Prostate gland (tissue), 2 donors: ENCODE data around the gene TMTC3.

Source experiments
- CTCF ChIP-seq, 4 experiments: fragments of 200-600 bp in 2 of 4; fragments of 450-650 bp in 2 of 4; sonication (generic) in 2 of 4; IDR thresholded peaks; 1 replicate in 3 of 4; 2 replicates in 1 of 4; pipeline ENCODE4 v1.5.1; 2016 to 2019; ENCODE audit warnings: antibody characterized with exemption in 4 of 4, mild to moderate bottlenecking in 2 of 4, moderate library complexity in 2 of 4
- POLR2A ChIP-seq: fragments of 450-650 bp; IDR thresholded peaks from one replicate; pipeline ENCODE4 v1.6.1; 2016; ENCODE audit warnings: antibody characterized with exemption, mild to moderate bottlenecking
- POLR2AphosphoS5 ChIP-seq: sonication (generic); formaldehyde crosslinking; IDR thresholded peaks from one replicate; pipeline ENCODE4 v1.6.1; 2017; ENCODE audit warnings: antibody characterized with exemption

- no peak for TF ChIP-seq CTCF (IDR thresholded peaks at IDR 0.05)
- TF ChIP-seq POLR2A: no peak
- no peak for TF ChIP-seq POLR2AphosphoS5
These were observed 88.2 kb downstream of the TMTC3 start for GRCh38 chr12:88230271-88230670.
